Cardiac fibroblast (primary cell): ENCODE data around the gene IFNE.

Source experiments
- DNase-seq, 2 donors: peaks; one replicate each; pipeline versions ENCODE4 v3.0.0 to v3.0.0-alpha.2; 2010; ENCODE audit warnings: low read depth in 2 of 2
- H3K4me3 ChIP-seq, 2 donors: replicated peaks in 1 of 2; 1 replicate in 1 of 2; 2 replicates in 1 of 2; pipeline ENCODE4 v1.5.1; 2011; ENCODE audit warnings: low read depth in 2 of 2, low read length in 2 of 2, mild to moderate bottlenecking in 2 of 2, moderate library complexity in 1 of 2
- CTCF ChIP-seq: IDR thresholded peaks from one replicate; pipeline ENCODE4 v1.5.1; 2011; ENCODE audit warnings: low read depth, mild to moderate bottlenecking, low read length, inconsistent platforms

The IFNE gene

GRCh38 chr9:21499912-21500311 is 17.8 kb upstream of the IFNE start:
- no peak for TF ChIP-seq CTCF
- DNase-seq: no peak
- no peak overlapping the region for H3K4me3 ChIP-seq

- TF ChIP-seq CTCF: no peak
- no peak overlapping the region for H3K4me3 ChIP-seq
- DNase-seq: peak in 1 of 2 donors; percentile 30
These were observed 9.6 kb upstream of the IFNE start for GRCh38 chr9:21491756-21492155.

GRCh38 chr9:21481470-21482056 is 550 bp downstream of the IFNE start:
- no peak overlapping the region for H3K4me3 ChIP-seq
- no peak for TF ChIP-seq CTCF
- DNase-seq: no peak

- no peak overlapping the region for H3K4me3 ChIP-seq
- no peak for DNase-seq
- TF ChIP-seq CTCF: no peak
These were observed 2.9 kb downstream of the IFNE start for GRCh38 chr9:21479152-21479702.

- DNase-seq: no peak
- TF ChIP-seq CTCF: no peak
- H3K4me3 ChIP-seq: no peak overlapping the region
These were observed 4.6 kb downstream of the IFNE start for GRCh38 chr9:21477466-21477865.

- peak; percentile 16 for TF ChIP-seq CTCF
- DNase-seq: no peak
- no peak overlapping the region for H3K4me3 ChIP-seq
These were observed 8.9 kb downstream of the IFNE start for GRCh38 chr9:21473236-21473635.

GRCh38 chr9:21470126-21470525 is 12.0 kb downstream of the IFNE start:
- no peak overlapping the region for H3K4me3 ChIP-seq
- DNase-seq: no peak
- TF ChIP-seq CTCF: no peak
